Myocyte (in vitro differentiated cells): ENCODE measurements around the gene BCAS4. TPM values are rescaled to one million over a fixed set of nuclear protein-coding genes. Genes with fewer than 3 reads are reported as not detected.
"Not testable (repeated sequence)": the region's sequence is repeated elsewhere in the genome, so short reads cannot be mapped to it uniquely, and the experiment has no call there.

Experiments
- DNase-seq: peaks from one replicate; pipeline ENCODE4 v3.0.0-alpha.2; 2012; ENCODE audit warnings: low read depth
- total RNA-seq: library from RNA; depleted of rRNA; stranded (reverse); fragments of >200 nt; gene quantifications from 2 replicates; pipeline ENCODE4 v1.2.3, GENCODE V29; 2014

Gene BCAS4
- total RNA-seq, 1 donor from 2014 or later, result 5.6 TPM

- no peak for DNase-seq
Observed at GRCh38 chr20:50798650-50799049, 3.8 kb downstream of the BCAS4 start.

- DNase-seq, result no peak
Observed at GRCh38 chr20:50799176-50799889, 4.5 kb downstream of the BCAS4 start.

GRCh38 chr20:50799890-50800550 is 5.2 kb downstream of the BCAS4 start:
- no peak for DNase-seq

GRCh38 chr20:50800986-50801746 is 6.3 kb downstream of the BCAS4 start:
- DNase-seq, result not testable (repeated sequence)

GRCh38 chr20:50801747-50802125 is 6.9 kb downstream of the BCAS4 start:
- no peak for DNase-seq

- DNase-seq, result no peak
Observed at GRCh38 chr20:50802289-50802688, 7.4 kb downstream of the BCAS4 start.

GRCh38 chr20:50804437-50805348 is 9.8 kb downstream of the BCAS4 start:
- DNase-seq, result no peak

- no peak for DNase-seq
Observed at GRCh38 chr20:50805349-50805684, 10.5 kb downstream of the BCAS4 start.

- no peak for DNase-seq
Observed at GRCh38 chr20:50806126-50806768, 11.4 kb downstream of the BCAS4 start.

- no peak for DNase-seq
Observed at GRCh38 chr20:50810063-50810462, 15.2 kb downstream of the BCAS4 start.

GRCh38 chr20:50810842-50811241 is 16.0 kb downstream of the BCAS4 start:
- no peak for DNase-seq

- no peak for DNase-seq
Observed at GRCh38 chr20:50813101-50813643, 18.3 kb downstream of the BCAS4 start.

GRCh38 chr20:50813801-50814200 is 18.9 kb downstream of the BCAS4 start:
- DNase-seq, result no peak

GRCh38 chr20:50814438-50815161 is 19.7 kb downstream of the BCAS4 start:
- DNase-seq, result no peak

- DNase-seq, result peak; percentile 50
Observed at GRCh38 chr20:50815162-50815989, 20.5 kb downstream of the BCAS4 start.

GRCh38 chr20:50817776-50818172 is 22.9 kb downstream of the BCAS4 start:
- no peak for DNase-seq

- DNase-seq, result no peak
Observed at GRCh38 chr20:50819349-50819748, 24.5 kb downstream of the BCAS4 start.

GRCh38 chr20:50820515-50821256 is 25.8 kb downstream of the BCAS4 start:
- DNase-seq, result no peak
